Measurements from ENCODE around the gene SPATS1. TPM values are rescaled to one million over a fixed set of nuclear protein-coding genes. Genes with fewer than 3 reads are reported as not detected.

SPATS1 gene
- total and polyA plus RNA-seq, 4 donors, result 1.2 to 4.4 (median 2.3) TPM

GRCh38 chr6:44359973-44360372, 17.5 kb downstream of the SPATS1 start:
- WGBS, 2 donors, result 79 to 87% methylated on average over 3 of the region's 3 CpGs
- H3K27ac ChIP-seq (ENCODE audit: low read depth in 1 of 2, low read length in 1 of 2), result no peak overlapping the region
- no peak for TF ChIP-seq CTCF (IDR thresholded peaks at IDR 0.05; ENCODE audit: control extremely low read depth, extremely low read depth)

GRCh38 chr6:44361947-44362346, 19.5 kb downstream of the SPATS1 start:
- Histone ChIP-seq H3K4me3 (no peak overlapping the region), H3K36me3 (ENCODE audit: control insufficient read depth in 4 of 4, insufficient read depth in 4 of 4, low read length in 4 of 4) (no peaks in the 10 kb centered on the region), H3K27me3 (ENCODE audit: control insufficient read depth in 3 of 3, insufficient read depth in 3 of 3, low read length in 2 of 3) (no peaks in the 10 kb centered on the region), H3K27ac (ENCODE audit: low read depth in 1 of 2, low read length in 1 of 2) (no peak overlapping the region), H3K9ac (ENCODE audit: insufficient read depth in 1 of 2, low read length in 2 of 2) (no peak overlapping the region), H3K4me1 (ENCODE audit: control insufficient read depth in 5 of 5, insufficient read depth in 5 of 5, low read length in 5 of 5) (no peaks in the 10 kb centered on the region), H3K9me3 (ENCODE audit: control insufficient read depth in 4 of 4, insufficient read depth in 3 of 4, low read length in 3 of 4) (no peaks in the 10 kb centered on the region)
- DNase-seq, result no peak
- no peak for ATAC-seq (ENCODE audit: insufficient read depth, low FRiP score)
- TF ChIP-seq CTCF (IDR thresholded peaks at IDR 0.05; ENCODE audit: control extremely low read depth, extremely low read depth), result no peak
- WGBS, 2 donors, result 79 to 89% methylated on average over 6 of the region's 6 CpGs

More at GRCh38 chr6:44359973-44360372, 17.5 kb downstream of the SPATS1 start:
- H3K4me1 ChIP-seq (ENCODE audit: control insufficient read depth in 5 of 5, insufficient read depth in 5 of 5, low read length in 5 of 5), result no peaks in the 10 kb centered on the region
- H3K9ac ChIP-seq (ENCODE audit: insufficient read depth in 1 of 2, low read length in 2 of 2), result no peak overlapping the region
- peaks cover 0 to 3% (median 0%) of the 10 kb centered on the region in 4 donors for H3K9me3 ChIP-seq (ENCODE audit: control insufficient read depth in 4 of 4, insufficient read depth in 3 of 4, low read length in 3 of 4)
- no peaks in the 10 kb centered on the region for H3K36me3 ChIP-seq (ENCODE audit: control insufficient read depth in 4 of 4, insufficient read depth in 4 of 4, low read length in 4 of 4)
- DNase-seq (no peak), ATAC-seq (ENCODE audit: insufficient read depth, low FRiP score) (no peak)
- H3K27me3 ChIP-seq (ENCODE audit: control insufficient read depth in 3 of 3, insufficient read depth in 3 of 3, low read length in 2 of 3), result no peaks in the 10 kb centered on the region
- H3K4me3 ChIP-seq, result no peak overlapping the region

- no peak overlapping the region for H3K27ac ChIP-seq (ENCODE audit: low read depth in 1 of 2, low read length in 1 of 2)
- H3K36me3 ChIP-seq (ENCODE audit: control insufficient read depth in 4 of 4, insufficient read depth in 4 of 4, low read length in 4 of 4), result no peaks in the 10 kb centered on the region
- no peak for ATAC-seq (ENCODE audit: insufficient read depth, low FRiP score)
- H3K4me1 ChIP-seq (ENCODE audit: control insufficient read depth in 5 of 5, insufficient read depth in 5 of 5, low read length in 5 of 5), result no peaks in the 10 kb centered on the region
- no peaks in the 10 kb centered on the region for H3K27me3 ChIP-seq (ENCODE audit: control insufficient read depth in 3 of 3, insufficient read depth in 3 of 3, low read length in 2 of 3)
- H3K9me3 ChIP-seq (ENCODE audit: control insufficient read depth in 4 of 4, insufficient read depth in 3 of 4, low read length in 3 of 4), result no peaks in the 10 kb centered on the region
- TF ChIP-seq CTCF (IDR thresholded peaks at IDR 0.05; ENCODE audit: control extremely low read depth, extremely low read depth), result no peak
- no peak overlapping the region for H3K9ac ChIP-seq (ENCODE audit: insufficient read depth in 1 of 2, low read length in 2 of 2)
- H3K4me3 ChIP-seq, result no peak overlapping the region
- no peak for DNase-seq
- WGBS, 2 donors, result 93 to 100% methylated on average over 3 of the region's 3 CpGs
Measured at GRCh38 chr6:44363377-44363926, 21.0 kb downstream of the SPATS1 start.

GRCh38 chr6:44366781-44367180, 24.3 kb downstream of the SPATS1 start:
- H3K36me3 ChIP-seq (ENCODE audit: control insufficient read depth in 4 of 4, insufficient read depth in 4 of 4, low read length in 4 of 4), result no peaks in the 10 kb centered on the region
- no peak overlapping the region for H3K4me3 ChIP-seq
- H3K27me3 ChIP-seq (ENCODE audit: control insufficient read depth in 3 of 3, insufficient read depth in 3 of 3, low read length in 2 of 3), result no peaks in the 10 kb centered on the region
- no peak for TF ChIP-seq CTCF (IDR thresholded peaks at IDR 0.05; ENCODE audit: control extremely low read depth, extremely low read depth)
- ATAC-seq (ENCODE audit: insufficient read depth, low FRiP score) (no peak), DNase-seq (no peak)
- 89 to 95% methylated on average over 3 of the region's 3 CpGs for WGBS, 2 donors
- no peaks in the 10 kb centered on the region for H3K9me3 ChIP-seq (ENCODE audit: control insufficient read depth in 4 of 4, insufficient read depth in 3 of 4, low read length in 3 of 4)
- no peak overlapping the region for H3K9ac ChIP-seq (ENCODE audit: insufficient read depth in 1 of 2, low read length in 2 of 2)
- no peaks in the 10 kb centered on the region for H3K4me1 ChIP-seq (ENCODE audit: control insufficient read depth in 5 of 5, insufficient read depth in 5 of 5, low read length in 5 of 5)
- no peak overlapping the region for H3K27ac ChIP-seq (ENCODE audit: low read depth in 1 of 2, low read length in 1 of 2)

All from lung (tissue), 12 donors.